DND-41 (cell line): ENCODE data around the gene BTBD18.

ENCODE experiments used
- ATAC-seq: fragments of 200-7000 bp; cut with Tn5 transposase; 3 replicates; pipeline ENCODE4 v1.9.1; 2021; ENCODE audit warnings: low read depth; ENCODE audit not compliant: insufficient read depth
- DNase-seq: peaks from one replicate; pipeline ENCODE4 v3.0.0-alpha.2; 2020
- H2AFZ ChIP-seq: 2 replicates; pipeline ENCODE4 v1.6.0; 2012; ENCODE audit warnings: low read depth, low read length
- H3K27ac ChIP-seq: 2 replicates; pipeline ENCODE4 v1.5.1; 2012; ENCODE audit warnings: low read length, inconsistent platforms
- H3K27me3 ChIP-seq: fragments of 200-600 bp; sonication (generic); 2 replicates; pipeline ENCODE4 v1.6.0; 2012; ENCODE audit warnings: low read length, mild to moderate bottlenecking, inconsistent platforms; ENCODE audit not compliant: insufficient read depth, poor library complexity
- H3K36me3 ChIP-seq: 2 replicates; pipeline ENCODE4 v1.5.1; 2012; ENCODE audit warnings: low read length, inconsistent platforms; ENCODE audit not compliant: insufficient read depth
- H3K4me1 ChIP-seq: 2 replicates; pipeline ENCODE4 v1.5.1; 2012; ENCODE audit warnings: mild to moderate bottlenecking, low read length; ENCODE audit not compliant: insufficient read depth
- H3K4me2 ChIP-seq: 2 replicates; pipeline ENCODE4 v1.6.0; 2012; ENCODE audit warnings: mild to moderate bottlenecking, moderate library complexity, low read length, inconsistent platforms; ENCODE audit not compliant: insufficient read depth
- H3K4me3 ChIP-seq, 2 experiments: fragments of 200-600 bp in 1 of 2; shearing (Covaris generic) in 1 of 2; 2 replicates each; pipeline ENCODE4 v1.5.1; 2012 to 2016; ENCODE audit warnings: inconsistent platforms in 2 of 2, low read length in 2 of 2, mild to moderate bottlenecking in 2 of 2, low read depth in 1 of 2, moderate library complexity in 1 of 2
- H3K79me2 ChIP-seq: 2 replicates; pipeline ENCODE4 v1.6.0; 2012; ENCODE audit warnings: low read length, inconsistent platforms; ENCODE audit not compliant: insufficient read depth
- H3K9ac ChIP-seq: 2 replicates; pipeline ENCODE4 v1.6.0; 2012; ENCODE audit warnings: low read depth, mild to moderate bottlenecking, inconsistent platforms, low read length, moderate library complexity
- H3K9me3 ChIP-seq: 2 replicates; pipeline ENCODE4 v1.5.1; 2012; ENCODE audit warnings: low read length, moderate library complexity, mild to moderate bottlenecking, inconsistent platforms; ENCODE audit not compliant: insufficient read depth, severe bottlenecking
- H4K20me1 ChIP-seq: 2 replicates; pipeline ENCODE4 v1.6.0; 2012; ENCODE audit warnings: low read length; ENCODE audit not compliant: insufficient read depth
- EZH2 ChIP-seq: IDR thresholded peaks from 3 replicates; pipeline ENCODE4 v1.6.1; 2012; ENCODE audit warnings: borderline replicate concordance, low read depth, mild to moderate bottlenecking, moderate library complexity, low read length, inconsistent platforms; ENCODE audit not compliant: severe bottlenecking
- TF ChIP-seq, protein P1 (sequence below): IDR thresholded peaks from 2 replicates; pipeline ENCODE4 v1.5.1; 2012; ENCODE audit warnings: borderline replicate concordance, low read length, moderate library complexity, mild to moderate bottlenecking; ENCODE audit not compliant: poor library complexity, severe bottlenecking; ENCODE audit errors: extremely low read depth

The BTBD18 gene

DNA sequence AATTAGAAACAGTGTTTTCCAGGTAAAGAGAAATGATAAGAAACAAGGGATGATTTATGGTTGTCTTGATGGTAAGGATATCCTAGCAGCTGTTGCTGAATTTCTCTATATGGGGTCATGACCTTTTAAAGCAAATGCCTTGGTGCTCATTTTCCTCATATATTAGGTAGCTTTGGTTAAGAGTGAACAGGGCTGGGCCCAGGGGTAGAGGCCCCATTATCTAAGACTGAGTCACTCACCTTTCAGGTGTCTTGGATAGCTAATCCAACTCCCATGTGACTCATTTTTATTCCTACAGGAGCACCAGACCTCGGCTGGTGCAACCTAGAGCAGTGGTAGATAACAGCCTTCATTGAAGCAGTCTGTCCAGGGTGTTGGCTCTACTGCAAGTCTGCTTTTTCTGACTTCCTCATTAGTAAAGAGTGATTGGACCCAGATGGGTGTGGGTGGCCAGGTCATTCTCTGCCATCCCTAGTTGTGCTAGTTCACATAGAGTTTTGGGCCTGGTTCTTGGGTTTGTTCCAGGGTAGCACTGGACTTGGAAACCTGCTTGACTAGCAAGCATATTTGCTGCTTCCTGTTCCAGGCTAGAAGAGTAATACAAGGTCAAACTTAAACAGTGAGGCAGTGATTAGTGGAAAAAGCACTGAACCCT lies 47.4 kb upstream of the BTBD18 start:
- Histone ChIP-seq H4K20me1 (no peaks in the 10 kb centered on the region), H3K4me2 (no peak overlapping the region), H3K79me2 (no peaks in the 10 kb centered on the region), H2AFZ (no peak overlapping the region), H3K27me3 (no peaks in the 10 kb centered on the region), H3K4me3 (no peak overlapping the region), H3K27ac (peak overlapping the region; percentile 38; the same call in 1 of the 2 replicates), H3K36me3 (peaks cover 18% of the 10 kb centered on the region), H3K4me1 (peaks cover 20% of the 10 kb centered on the region), H3K9me3 (no peaks in the 10 kb centered on the region), H3K9ac (no peak overlapping the region)
- no peak for ATAC-seq
- TF ChIP-seq, protein P1, sequence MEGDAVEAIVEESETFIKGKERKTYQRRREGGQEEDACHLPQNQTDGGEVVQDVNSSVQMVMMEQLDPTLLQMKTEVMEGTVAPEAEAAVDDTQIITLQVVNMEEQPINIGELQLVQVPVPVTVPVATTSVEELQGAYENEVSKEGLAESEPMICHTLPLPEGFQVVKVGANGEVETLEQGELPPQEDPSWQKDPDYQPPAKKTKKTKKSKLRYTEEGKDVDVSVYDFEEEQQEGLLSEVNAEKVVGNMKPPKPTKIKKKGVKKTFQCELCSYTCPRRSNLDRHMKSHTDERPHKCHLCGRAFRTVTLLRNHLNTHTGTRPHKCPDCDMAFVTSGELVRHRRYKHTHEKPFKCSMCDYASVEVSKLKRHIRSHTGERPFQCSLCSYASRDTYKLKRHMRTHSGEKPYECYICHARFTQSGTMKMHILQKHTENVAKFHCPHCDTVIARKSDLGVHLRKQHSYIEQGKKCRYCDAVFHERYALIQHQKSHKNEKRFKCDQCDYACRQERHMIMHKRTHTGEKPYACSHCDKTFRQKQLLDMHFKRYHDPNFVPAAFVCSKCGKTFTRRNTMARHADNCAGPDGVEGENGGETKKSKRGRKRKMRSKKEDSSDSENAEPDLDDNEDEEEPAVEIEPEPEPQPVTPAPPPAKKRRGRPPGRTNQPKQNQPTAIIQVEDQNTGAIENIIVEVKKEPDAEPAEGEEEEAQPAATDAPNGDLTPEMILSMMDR = no peak
- no peak for TF ChIP-seq EZH2
- no peak for DNase-seq

DNA sequence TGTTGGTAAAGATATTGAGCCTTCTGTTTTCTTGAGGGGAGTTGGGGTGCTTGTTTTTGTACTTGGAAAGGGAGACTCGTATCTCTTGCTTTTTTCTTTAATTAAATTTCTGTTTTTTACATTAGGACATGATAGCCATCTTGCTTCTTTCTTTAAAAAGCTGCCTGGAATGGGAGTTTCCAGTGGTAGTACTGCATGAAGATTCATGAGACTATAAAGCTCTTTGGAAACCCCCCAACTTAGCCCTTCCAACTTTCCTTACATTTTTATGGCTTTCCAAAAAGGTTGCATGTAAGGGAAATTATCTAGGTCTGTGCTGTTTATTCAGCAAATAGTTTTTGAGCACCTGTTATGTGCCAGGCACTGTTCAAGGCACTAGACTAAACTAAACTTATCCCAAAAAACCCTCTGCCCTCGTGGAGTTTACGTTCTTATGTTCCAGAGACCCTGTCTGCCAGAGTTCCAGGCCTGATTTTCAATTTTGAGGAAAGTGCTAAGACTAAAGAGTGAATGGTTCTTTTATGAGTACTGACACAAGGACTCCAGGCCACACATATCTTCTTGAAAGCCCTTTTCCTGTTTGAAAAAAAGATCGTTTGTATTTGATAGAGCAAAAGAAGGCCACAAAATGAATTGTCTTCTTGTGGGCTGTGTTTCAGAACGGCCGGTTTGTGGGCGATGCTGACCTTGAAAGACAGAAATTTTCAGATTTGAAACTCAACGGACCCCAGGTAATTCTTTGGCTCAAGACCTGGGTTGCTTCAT lies 41.9 kb upstream of the BTBD18 start:
- ATAC-seq (no peak), DNase-seq (no peak)
- Histone ChIP-seq H3K9ac (no peak overlapping the region), H3K4me1 (peaks cover 52% of the 10 kb centered on the region), H3K4me3 (no peak overlapping the region), H4K20me1 (no peaks in the 10 kb centered on the region), H2AFZ (no peak overlapping the region), H3K36me3 (peaks cover 6% of the 10 kb centered on the region), H3K4me2 (no peak overlapping the region), H3K9me3 (no peaks in the 10 kb centered on the region), H3K27ac (peak overlapping the region; percentile 87), H3K27me3 (no peaks in the 10 kb centered on the region), H3K79me2 (peaks cover 13% of the 10 kb centered on the region; the same call in 1 of the 2 replicates)
- no peak for TF ChIP-seq EZH2
- TF ChIP-seq, protein P1 = no peak

DNA sequence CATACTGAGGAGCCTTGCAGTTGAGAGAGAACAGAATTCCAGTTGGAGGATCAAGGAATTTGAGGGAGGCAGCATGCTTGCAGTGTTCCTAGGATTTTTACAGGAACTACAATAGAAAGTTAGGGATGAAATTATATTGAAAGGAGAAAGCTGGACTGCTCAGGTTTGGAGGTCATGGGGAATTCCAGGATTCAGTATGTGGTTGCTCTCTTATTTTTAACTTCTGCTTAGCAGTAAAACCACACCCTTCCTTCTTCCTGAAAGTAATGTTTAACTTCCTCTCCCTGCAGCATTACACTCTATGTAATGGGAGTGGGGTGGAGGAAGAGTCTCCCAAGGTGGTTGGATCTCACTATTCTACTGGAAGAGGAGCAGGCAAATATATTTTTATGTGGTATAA lies 41.3 kb upstream of the BTBD18 start:
- Histone ChIP-seq H4K20me1 (no peaks in the 10 kb centered on the region), H3K79me2 (peaks cover 13% of the 10 kb centered on the region; the same call in 1 of the 2 replicates), H2AFZ (0 out of 2 replicates have a peak overlapping the region, but pooled peaks have one; percentile 40), H3K4me3 (0 out of 4 replicates have a peak overlapping the region, but pooled peaks of 1 of the 2 experiments have one; percentile 7), H3K9me3 (no peaks in the 10 kb centered on the region), H3K4me2 (peak overlapping the region; percentile 53), H3K9ac (peak overlapping the region; percentile 35), H3K4me1 (peaks cover 59% of the 10 kb centered on the region), H3K27ac (peak overlapping the region; percentile 87), H3K36me3 (peaks cover 6% of the 10 kb centered on the region), H3K27me3 (no peaks in the 10 kb centered on the region)
- ATAC-seq (no peak), DNase-seq (no peak)
- TF ChIP-seq EZH2 = no peak
- TF ChIP-seq, protein P1 = no peak
